Spleen (tissue), 11 donors: ENCODE results near the gene AIF1L. TPM values are rescaled to one million over a fixed set of nuclear protein-coding genes. Genes with fewer than 3 reads are reported as not detected.
"Not testable (repeated sequence)": the region's sequence is repeated elsewhere in the genome, so short reads cannot be mapped to it uniquely, and the experiment has no call there.

ENCODE experiments used
- DNase-seq: peaks from one replicate; pipeline ENCODE4 v3.0.0-alpha.2; 2020
- H3K27ac ChIP-seq, 8 donors: fragments of 200-600 bp; sonication (generic) in 7 of 8; 1 replicate in 4 of 8; 2 replicates in 4 of 8; pipeline versions ENCODE4 v1.5.0 to v1.8.0; 2016 to 2021; ENCODE audit warnings: inconsistent platforms in 4 of 8, mild to moderate bottlenecking in 4 of 8, moderate library complexity in 1 of 8
- H3K27me3 ChIP-seq, 7 donors: fragments of 200-600 bp; sonication (generic) in 6 of 7; replicated peaks in 1 of 7; 1 replicate in 4 of 7; 2 replicates in 3 of 7; pipeline versions ENCODE4 v1.5.0 to v1.8.0; 2016 to 2021; ENCODE audit warnings: inconsistent platforms in 3 of 7, mild to moderate bottlenecking in 1 of 7
- H3K36me3 ChIP-seq, 6 donors: fragments of 200-600 bp; sonication (generic) in 5 of 6; 1 replicate in 4 of 6; 2 replicates in 2 of 6; pipeline versions ENCODE4 v1.5.0 to v1.8.0; 2016 to 2021; ENCODE audit warnings: inconsistent platforms in 2 of 6
- H3K4me1 ChIP-seq, 6 donors: fragments of 200-600 bp; sonication (generic) in 5 of 6; 1 replicate in 3 of 6; 2 replicates in 3 of 6; pipeline versions ENCODE4 v1.5.0 to v1.8.0; 2016 to 2021; ENCODE audit warnings: inconsistent platforms in 3 of 6
- H3K4me3 ChIP-seq, 8 donors: fragments of 200-600 bp; sonication (generic) in 7 of 8; 1 replicate in 4 of 8; 2 replicates in 4 of 8; pipeline versions ENCODE4 v1.5.0 to v1.8.0; 2016 to 2021; ENCODE audit warnings: inconsistent platforms in 4 of 8, mild to moderate bottlenecking in 4 of 8, moderate library complexity in 2 of 8
- H3K9me3 ChIP-seq, 8 donors: fragments of 200-600 bp; sonication (generic) in 7 of 8; 1 replicate in 4 of 8; 2 replicates in 4 of 8; pipeline versions ENCODE4 v1.5.0 to v1.8.0; 2016 to 2021; ENCODE audit warnings: inconsistent platforms in 4 of 8
- CTCF ChIP-seq, 11 experiments: fragments of 200-600 bp in 7 of 11; fragments of 450-650 bp in 4 of 11; sonication (generic) in 4 of 11; IDR thresholded peaks in 8 of 11; conservative IDR thresholded peaks in 3 of 11; 1 replicate in 7 of 11; 2 replicates in 4 of 11; pipeline versions ENCODE4 v1.4.0 to v1.8.0; 2016 to 2021; ENCODE audit warnings: antibody characterized with exemption in 11 of 11, inconsistent platforms in 4 of 11, mild to moderate bottlenecking in 1 of 11
- POLR2A ChIP-seq, 3 donors: fragments of 450-650 bp; IDR thresholded peaks; one replicate each; pipeline ENCODE4 v1.5.1; 2017; ENCODE audit warnings: antibody characterized with exemption in 3 of 3, mild to moderate bottlenecking in 1 of 3
- POLR2AphosphoS5 ChIP-seq, 3 donors: sonication (generic); formaldehyde crosslinking; IDR thresholded peaks; one replicate each; pipeline ENCODE4 v1.5.1; 2017; ENCODE audit warnings: antibody characterized with exemption in 3 of 3
- WGBS, 5 donors: extraction: QIAGEN DNeasy Blood & Tissue Kit in 3 of 5; methylation state at CpG; one replicate each; pipeline versions ENCODE4 v1.1.5 to v1.1.7; 2013 to 2018; 5-methylcytosine and 5-hydroxymethylcytosine counted together
- intact Hi-C: fragments of 100-400 bp; cut with DNase I; formaldehyde crosslinking; loops from one replicate; pipeline ENCODE4 v1.15.0; 2023; ENCODE audit warnings: low total_unique reads
- polyA plus RNA-seq, 3 donors: library from polyadenylated mRNA; stranded (reverse); fragments of 200-250 nt; gene quantifications; one replicate each; pipeline ENCODE4 v1.2.1, GENCODE V29; 2013
- total RNA-seq, 7 donors: library from RNA; depleted of rRNA in 3 of 7; stranded (reverse); fragments of >200 nt in 3 of 7; fragmentation: NEBNext Ultra II Directional in 4 of 7; extraction: Animal tissue kit (Norgen Biotek cat#: 25700) in 4 of 7; gene quantifications; one replicate each; pipeline versions ENCODE4 v1.1.0 to v1.2.1, GENCODE V29; 2016 to 2021
- donor health status: healthy with polysubstance abuse.
- donor health status: DM: no; HTN: no; CAD: no; lungs with moderate emphysema.
- donor health status: DM: no; HTN: no; CAD: no.
- donor health status: Bipolar disorder and iron deficiency.
- donor health status: healthy.
- donor health status: DM: no; HTN: no; CAD: no.
- donor health status: DM: yes; HTN: yes; CAD: no.

Gene AIF1L
- total and polyA plus RNA-seq, 10 donors = 47.4 to 596 (median 240) TPM

DNA sequence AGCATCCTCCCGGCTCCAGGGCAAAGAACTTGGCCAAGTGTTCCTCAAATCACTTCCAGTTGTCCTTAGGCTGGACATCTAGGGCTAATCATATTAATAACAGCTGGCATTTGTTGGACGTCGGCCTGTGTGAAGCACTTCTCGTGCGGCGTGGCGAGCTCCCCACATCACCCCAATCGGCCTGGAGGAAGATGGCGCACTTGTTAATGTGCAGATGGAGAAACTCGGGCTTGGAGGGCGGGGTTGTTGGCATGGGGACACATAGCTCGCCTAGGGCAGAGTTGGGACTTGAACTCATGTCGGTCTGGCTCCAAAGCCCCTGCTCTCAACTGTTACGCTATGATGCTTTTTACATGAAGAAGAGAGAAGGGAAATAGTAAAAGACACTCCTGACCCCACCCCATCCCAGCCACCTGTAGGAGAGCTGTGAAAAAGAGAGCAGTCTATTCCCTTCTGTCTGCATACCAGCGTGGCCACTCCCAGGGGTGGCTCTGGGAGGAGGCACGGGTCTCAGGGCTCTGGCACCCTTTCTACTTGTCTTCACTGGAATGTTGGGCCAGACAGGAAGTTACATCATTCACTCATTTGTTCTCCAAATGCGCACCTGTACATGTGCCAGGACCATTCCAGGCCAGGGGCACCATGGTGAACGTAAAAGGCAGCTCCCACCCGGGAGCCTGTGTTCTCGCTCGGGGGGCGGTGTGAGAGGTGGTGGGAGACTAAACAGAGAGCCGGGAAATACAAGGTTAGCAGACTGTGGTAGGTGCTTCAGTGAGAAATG, 16.2 kb downstream of the AIF1L start:
- Histone ChIP-seq H3K27me3 (peaks cover 0 to 12% (median 0%) of the 10 kb centered on the region in 7 donors), H3K4me1 (peaks cover 0 to 48% (median 21%) of the 10 kb centered on the region in 6 donors), H3K27ac (peak overlapping the region in 4 of 8 donors; percentile 10 to 33 (median 26)), H3K36me3 (peaks cover 0 to 90% (median 1%) of the 10 kb centered on the region in 6 donors), H3K9me3 (no peaks in the 10 kb centered on the region), H3K4me3 (no peak overlapping the region)
- 81 to 89% (median 85%) methylated on average over 23 of the region's 23 CpGs for WGBS, 5 donors
- peak; percentile 48 for DNase-seq
- intact Hi-C loops = no loop called here
- TF ChIP-seq POLR2A (IDR thresholded peaks at IDR 0.05) (no peak), POLR2AphosphoS5 (IDR thresholded peaks at IDR 0.05) (peak in 2 of 3 donors; percentile 7 to 28)

DNA sequence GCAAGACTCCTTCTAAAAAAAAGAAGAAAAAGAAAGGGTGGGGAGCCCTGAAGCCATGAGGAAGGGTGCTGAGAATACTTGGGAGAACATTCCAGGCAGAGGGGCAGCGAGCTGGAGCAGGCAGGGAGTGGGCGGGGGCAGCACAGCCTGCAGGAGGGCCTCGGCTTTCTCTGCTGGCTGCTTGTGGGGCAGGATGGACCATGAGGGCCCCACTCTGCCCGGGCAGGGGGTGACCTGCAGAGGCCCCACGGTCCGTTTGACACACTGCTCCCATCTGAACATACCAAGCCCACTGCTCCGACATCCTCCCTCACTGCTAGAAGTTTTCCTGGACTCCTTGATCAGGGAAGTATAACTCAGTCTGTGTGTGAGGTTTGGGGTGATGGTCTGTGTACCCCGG, 17.3 kb downstream of the AIF1L start:
- Histone ChIP-seq H3K4me1 (peaks cover 0 to 39% (median 16%) of the 10 kb centered on the region in 6 donors), H3K36me3 (peaks cover 0 to 95% (median 3%) of the 10 kb centered on the region in 6 donors), H3K27me3 (peaks cover 0 to 15% (median 0%) of the 10 kb centered on the region in 7 donors), H3K9me3 (no peaks in the 10 kb centered on the region), H3K27ac (peak overlapping the region in 2 of 8 donors; percentile 5 to 50), H3K4me3 (no peak overlapping the region)
- 68 to 88% (median 81%) methylated on average over 7 to 8 of the region's 8 CpGs for WGBS, 5 donors
- intact Hi-C loops = no loop called here
- TF ChIP-seq POLR2AphosphoS5 (IDR thresholded peaks at IDR 0.05) (peak in 1 of 3 donors; percentile 33), CTCF (IDR thresholded peaks at IDR 0.05 in 8 of 11, conservative IDR thresholded peaks at IDR 0.05 in 3 of 11) (no peak), POLR2A (IDR thresholded peaks at IDR 0.05) (no peak)
- DNase-seq = peak; percentile 55

- H3K27ac ChIP-seq = peak overlapping the region in 2 of 8 donors; percentile 10 to 50
- DNase-seq = peak; percentile 47
- no peak overlapping the region for H3K4me3 ChIP-seq
- TF ChIP-seq POLR2AphosphoS5 (IDR thresholded peaks at IDR 0.05) (no peak), CTCF (IDR thresholded peaks at IDR 0.05 in 8 of 11, conservative IDR thresholded peaks at IDR 0.05 in 3 of 11) (no peak), POLR2A (IDR thresholded peaks at IDR 0.05) (no peak)
- H3K9me3 ChIP-seq = no peaks in the 10 kb centered on the region
- peaks cover 0 to 96% (median 6%) of the 10 kb centered on the region in 6 donors for H3K36me3 ChIP-seq
- intact Hi-C loops = no loop called here
- WGBS, 5 donors = 73 to 88% (median 82%) methylated on average over 8 of the region's 8 CpGs
- peaks cover 0 to 15% (median 0%) of the 10 kb centered on the region in 7 donors for H3K27me3 ChIP-seq
- peaks cover 0 to 37% (median 15%) of the 10 kb centered on the region in 6 donors for H3K4me1 ChIP-seq
These were observed 17.8 kb downstream of the AIF1L start for GRCh38 chr9:131114084-131114535.

GRCh38 chr9:131115360-131115742, 19.0 kb downstream of the AIF1L start:
- H3K4me3 ChIP-seq, intact Hi-C loops, H3K9me3 ChIP-seq, H3K27ac ChIP-seq: not testable (repeated sequence)
- peaks cover 0 to 34% (median 16%) of the 10 kb centered on the region in 6 donors for H3K4me1 ChIP-seq
- peaks cover 0 to 15% (median 0%) of the 10 kb centered on the region in 7 donors for H3K27me3 ChIP-seq
- H3K36me3 ChIP-seq = peaks cover 0 to 98% (median 9%) of the 10 kb centered on the region in 6 donors
- peak; percentile 0 for DNase-seq
- WGBS, 5 donors = 76 to 93% (median 83%) methylated on average over 4 to 6 of the region's 6 CpGs
